ENCODE results near the gene GLT6D1. TPM values are rescaled to one million over a fixed set of nuclear protein-coding genes. Genes with fewer than 3 reads are reported as not detected.

Gene GLT6D1, protein sequence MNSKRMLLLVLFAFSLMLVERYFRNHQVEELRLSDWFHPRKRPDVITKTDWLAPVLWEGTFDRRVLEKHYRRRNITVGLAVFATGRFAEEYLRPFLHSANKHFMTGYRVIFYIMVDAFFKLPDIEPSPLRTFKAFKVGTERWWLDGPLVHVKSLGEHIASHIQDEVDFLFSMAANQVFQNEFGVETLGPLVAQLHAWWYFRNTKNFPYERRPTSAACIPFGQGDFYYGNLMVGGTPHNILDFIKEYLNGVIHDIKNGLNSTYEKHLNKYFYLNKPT
- not detected for total RNA-seq

DNA sequence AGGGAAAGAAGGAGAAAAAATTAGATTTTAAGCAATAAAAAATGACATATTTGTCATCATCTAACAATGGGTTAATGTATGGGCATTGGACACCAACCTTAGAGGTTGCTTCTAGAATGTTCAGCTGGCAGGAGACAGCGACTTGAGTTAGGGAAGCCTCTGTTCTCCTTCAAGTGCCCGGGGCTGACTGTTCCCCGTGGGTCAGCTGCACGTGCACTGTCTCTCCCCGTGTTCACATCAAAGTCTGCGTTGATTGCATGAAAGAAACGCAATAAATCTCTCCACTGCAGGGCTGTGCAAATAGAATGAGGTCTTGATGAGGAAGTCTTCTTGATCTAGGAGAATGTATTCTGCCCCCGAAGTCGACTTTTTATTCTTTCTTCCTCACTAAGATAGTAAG lies at the start of gene GLT6D1:
GLT6D1 (minus strand) TSS at position 345 of the 400 bp plus-strand sequence. CDS start 353 bp downstream, outside the sequence.
- WGBS, 2 donors, result 55 to 62% methylated on average over 9 of the region's 9 CpGs
- H3K27me3 ChIP-seq, result no peaks in the 10 kb centered on the region
- peaks cover 0 to 11% (median 0%) of the 10 kb centered on the region in 4 donors for H3K9me3 ChIP-seq
- no peaks in the 10 kb centered on the region for H3K4me1 ChIP-seq
- no peaks in the 10 kb centered on the region for H3K36me3 ChIP-seq
- no peak within 1 kb of the TSS for H3K4me3 ChIP-seq
- no peak for TF ChIP-seq EP300 (IDR thresholded peaks at IDR 0.05)
- TF ChIP-seq POLR2A (IDR thresholded peaks at IDR 0.05), result no peak
- TF ChIP-seq, protein P1, sequence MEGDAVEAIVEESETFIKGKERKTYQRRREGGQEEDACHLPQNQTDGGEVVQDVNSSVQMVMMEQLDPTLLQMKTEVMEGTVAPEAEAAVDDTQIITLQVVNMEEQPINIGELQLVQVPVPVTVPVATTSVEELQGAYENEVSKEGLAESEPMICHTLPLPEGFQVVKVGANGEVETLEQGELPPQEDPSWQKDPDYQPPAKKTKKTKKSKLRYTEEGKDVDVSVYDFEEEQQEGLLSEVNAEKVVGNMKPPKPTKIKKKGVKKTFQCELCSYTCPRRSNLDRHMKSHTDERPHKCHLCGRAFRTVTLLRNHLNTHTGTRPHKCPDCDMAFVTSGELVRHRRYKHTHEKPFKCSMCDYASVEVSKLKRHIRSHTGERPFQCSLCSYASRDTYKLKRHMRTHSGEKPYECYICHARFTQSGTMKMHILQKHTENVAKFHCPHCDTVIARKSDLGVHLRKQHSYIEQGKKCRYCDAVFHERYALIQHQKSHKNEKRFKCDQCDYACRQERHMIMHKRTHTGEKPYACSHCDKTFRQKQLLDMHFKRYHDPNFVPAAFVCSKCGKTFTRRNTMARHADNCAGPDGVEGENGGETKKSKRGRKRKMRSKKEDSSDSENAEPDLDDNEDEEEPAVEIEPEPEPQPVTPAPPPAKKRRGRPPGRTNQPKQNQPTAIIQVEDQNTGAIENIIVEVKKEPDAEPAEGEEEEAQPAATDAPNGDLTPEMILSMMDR (IDR thresholded peaks at IDR 0.05), result no peak
- no peak for DNase-seq (ENCODE audit: low spot score in 2 of 2)
- H3K27ac ChIP-seq, result no peak within 1 kb of the TSS

DNA sequence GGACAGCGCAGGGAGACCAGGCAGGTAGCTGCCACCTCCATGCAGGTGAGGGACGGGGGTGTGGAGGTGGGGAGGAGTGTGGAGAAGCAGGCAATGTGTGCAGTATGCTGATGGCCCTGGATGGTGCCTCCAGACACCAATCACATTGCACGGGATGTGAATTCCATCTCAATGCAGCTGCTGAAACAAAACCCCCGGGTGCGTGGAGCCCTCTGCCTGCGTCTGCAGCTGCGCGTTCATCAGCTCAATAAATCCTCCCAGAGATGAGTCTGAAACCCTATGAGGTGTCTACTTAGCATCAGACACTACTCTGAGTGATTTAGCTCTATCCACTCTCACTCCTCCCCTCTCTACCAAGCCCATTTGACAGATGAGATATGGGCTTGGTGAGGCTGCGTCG lies 49.7 kb upstream of the GLT6D1 start:
- Histone ChIP-seq H3K27me3 (peaks cover 0 to 10% of the 10 kb centered on the region in 2 donors), H3K27ac (no peak overlapping the region), H3K9me3 (no peaks in the 10 kb centered on the region), H3K4me3 (no peak overlapping the region), H3K36me3 (no peaks in the 10 kb centered on the region), H3K4me1 (no peaks in the 10 kb centered on the region)
- DNase-seq (ENCODE audit: low spot score in 2 of 2), result no peak
- 75 to 77% methylated on average over 10 of the region's 10 CpGs for WGBS, 2 donors
- TF ChIP-seq, protein P1 (IDR thresholded peaks at IDR 0.05), result no peak
- TF ChIP-seq POLR2A (IDR thresholded peaks at IDR 0.05), result no peak

DNA sequence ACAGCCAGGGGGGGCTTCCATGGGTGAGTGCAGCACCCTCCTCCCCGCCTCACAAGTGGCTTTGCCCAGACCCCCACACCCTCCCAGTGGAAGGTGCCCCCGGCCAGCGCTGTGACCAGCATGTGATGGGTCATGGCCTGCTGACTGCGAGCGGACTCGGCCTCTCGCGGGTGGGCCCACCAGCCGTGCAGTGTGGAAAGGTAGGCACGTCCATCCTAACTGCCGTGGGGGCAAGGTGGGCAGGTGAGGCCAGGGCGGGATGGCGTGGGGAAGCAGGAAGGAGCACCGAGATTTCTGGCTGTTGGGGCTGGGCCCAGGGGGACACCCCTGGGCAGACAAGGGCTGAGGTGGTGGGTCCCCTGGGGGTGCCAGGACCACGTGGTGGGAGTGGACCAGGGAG lies 47.9 kb upstream of the GLT6D1 start:
- H3K27me3 ChIP-seq, result peaks cover 0 to 19% of the 10 kb centered on the region in 2 donors

DNA sequence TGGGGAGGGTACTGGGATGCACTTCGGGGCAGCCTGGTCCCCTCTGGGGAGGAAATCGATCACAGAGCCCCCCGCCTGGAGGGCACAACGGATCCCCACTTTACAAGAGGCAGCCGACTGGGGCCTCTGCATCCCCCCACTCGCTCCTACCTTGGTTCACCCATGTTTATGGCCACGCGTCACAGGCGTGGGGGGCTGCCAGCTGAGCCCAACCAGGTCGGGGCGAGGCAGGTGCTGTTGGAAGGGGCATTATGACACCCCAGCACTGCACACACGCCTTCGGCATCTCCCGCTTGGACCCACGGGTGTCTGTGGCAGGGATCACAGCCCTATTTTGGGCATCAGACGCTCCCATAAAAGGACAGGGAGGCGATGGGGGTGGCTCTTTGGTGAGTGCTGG lies 45.4 kb upstream of the GLT6D1 start:
- DNase-seq (ENCODE audit: low spot score in 2 of 2), result no peak
- Histone ChIP-seq H3K4me1 (no peaks in the 10 kb centered on the region), H3K36me3 (no peaks in the 10 kb centered on the region), H3K27me3 (peaks cover 0 to 23% of the 10 kb centered on the region in 2 donors), H3K9me3 (peaks cover 0 to 6% (median 0%) of the 10 kb centered on the region in 4 donors), H3K4me3 (no peak overlapping the region), H3K27ac (no peak overlapping the region)
- whole genome bisulfite sequencing, 2 donors, result 70 to 77% methylated on average over 12 to 13 of the region's 17 CpGs
- TF ChIP-seq, protein P1 (IDR thresholded peaks at IDR 0.05), result no peak
- no peak for TF ChIP-seq POLR2A (IDR thresholded peaks at IDR 0.05)

More for the DNA sequence above, 47.9 kb upstream of the GLT6D1 start:
- H3K4me3 ChIP-seq, result no peak overlapping the region
- H3K27ac ChIP-seq, result no peak overlapping the region
- H3K36me3 ChIP-seq, result no peaks in the 10 kb centered on the region
- TF ChIP-seq POLR2A (IDR thresholded peaks at IDR 0.05), result no peak
- TF ChIP-seq, protein P1 (IDR thresholded peaks at IDR 0.05), result no peak
- no peak for TF ChIP-seq EP300 (IDR thresholded peaks at IDR 0.05)
- H3K9me3 ChIP-seq, result no peaks in the 10 kb centered on the region
- no peak for DNase-seq (ENCODE audit: low spot score in 2 of 2)
- WGBS, 2 donors, result 82 to 84% methylated on average over 13 to 14 of the region's 15 CpGs
- H3K4me1 ChIP-seq, result no peaks in the 10 kb centered on the region

DNA sequence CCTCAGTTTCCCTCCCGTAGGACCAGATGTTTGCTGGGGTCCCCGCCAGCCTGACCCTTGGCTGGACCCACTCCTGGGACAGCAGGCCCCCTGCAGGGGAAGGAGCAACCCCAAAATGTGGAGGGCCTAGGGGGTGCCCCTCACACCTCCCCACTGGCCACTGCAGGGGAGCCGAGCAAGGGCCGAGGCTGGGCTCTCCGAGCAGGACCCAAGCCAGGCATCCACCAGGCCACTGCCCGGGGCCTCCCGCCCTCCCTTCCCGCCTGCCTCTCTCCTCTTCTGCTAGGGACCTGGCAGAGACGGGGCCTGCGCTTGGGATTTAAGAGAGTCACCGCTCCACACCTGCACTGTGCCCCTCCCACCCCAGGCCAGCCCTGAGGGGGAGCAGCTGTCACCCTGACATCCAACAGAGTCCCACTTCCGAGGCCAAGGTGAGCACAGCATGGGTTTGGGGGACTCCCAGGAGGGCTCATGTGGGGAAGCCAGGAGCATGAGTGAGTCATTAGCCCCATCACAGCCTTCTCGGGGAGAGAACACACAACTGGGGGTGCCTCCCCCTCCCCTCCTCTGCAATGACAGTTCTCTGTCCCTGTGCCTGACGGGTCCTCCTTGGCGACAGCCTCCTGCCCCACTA lies 44.2 kb upstream of the GLT6D1 start:
- no peak overlapping the region for H3K4me3 ChIP-seq
- no peak for DNase-seq (ENCODE audit: low spot score in 2 of 2)
- H3K27ac ChIP-seq, result no peak overlapping the region
- H3K4me1 ChIP-seq, result no peaks in the 10 kb centered on the region
- H3K27me3 ChIP-seq, result peaks cover 0 to 23% of the 10 kb centered on the region in 2 donors
- H3K36me3 ChIP-seq, result no peaks in the 10 kb centered on the region
- TF ChIP-seq POLR2A (IDR thresholded peaks at IDR 0.05) (no peak), EP300 (IDR thresholded peaks at IDR 0.05) (no peak)
- TF ChIP-seq, protein P1 (IDR thresholded peaks at IDR 0.05), result no peak
- peaks cover 0 to 6% (median 0%) of the 10 kb centered on the region in 4 donors for H3K9me3 ChIP-seq
- WGBS, 2 donors, result 53 to 75% methylated on average over 8 to 11 of the region's 15 CpGs
